ENCODE results near the gene CHD6.

GRCh38 chr20:41403604-41404003 is 214.6 kb downstream of the CHD6 start:
- TF ChIP-seq EZH2 (IDR thresholded peaks at IDR 0.05), result no peak
- TF ChIP-seq POLR2AphosphoS5 (IDR thresholded peaks at IDR 0.05; ENCODE audit: borderline replicate concordance, low read depth, low read length), result no peak
- no peak for TF ChIP-seq FOXP2 (optimal IDR thresholded peaks at IDR 0.05; ENCODE audit: control extremely low read depth, extremely low read length, insufficient read depth)

Measured in SK-N-MC (cell line).